ENCODE results near the gene TNFRSF8.

TNFRSF8 gene

GRCh38 chr1:12183095-12183794 is 120.1 kb downstream of the TNFRSF8 start:
- Histone ChIP-seq H2AFZ (ENCODE audit: low read length) (no peak overlapping the region), H3K27me3 (ENCODE audit: insufficient read depth, low read length) (0 out of 2 replicates have a peak, but pooled peaks cover 5% of the 10 kb centered on the region), H3F3A (ENCODE audit: insufficient read depth, low read length) (no peaks in the 10 kb centered on the region), H3K4me1 (ENCODE audit: insufficient read depth, low read length, severe bottlenecking) (no peaks in the 10 kb centered on the region), H3K79me2 (ENCODE audit: insufficient read depth, low read length) (no peaks in the 10 kb centered on the region), H3K9ac (ENCODE audit: low read length) (no peak overlapping the region), H3K27ac (ENCODE audit: low read depth, low read length, poor library complexity, severe bottlenecking) (no peak overlapping the region), H3K4me2 (ENCODE audit: low read length) (no peak overlapping the region), H3K9me2 (ENCODE audit: low read depth, low read length) (no peaks in the 10 kb centered on the region), H4K20me1 (ENCODE audit: insufficient read depth, low read length) (no peaks in the 10 kb centered on the region), H3K9me3 (ENCODE audit: low read length) (no peaks in the 10 kb centered on the region), H3K36me3 (ENCODE audit: insufficient read depth, low read length) (no peaks in the 10 kb centered on the region), H3K4me3 (ENCODE audit: low read depth, low read length, poor library complexity, severe bottlenecking) (no peak overlapping the region)
- TF ChIP-seq CTCF (IDR thresholded peaks at IDR 0.05; ENCODE audit: low read length) (no peak), EZH2 (IDR thresholded peaks at IDR 0.05; ENCODE audit: borderline replicate concordance, low read length) (no peak)

- TF ChIP-seq EZH2 (IDR thresholded peaks at IDR 0.05; ENCODE audit: borderline replicate concordance, low read length), result no peak
- TF ChIP-seq CTCF (IDR thresholded peaks at IDR 0.05; ENCODE audit: low read length), result no peak
- Histone ChIP-seq H3K79me2 (ENCODE audit: insufficient read depth, low read length) (no peaks in the 10 kb centered on the region), H3K36me3 (ENCODE audit: insufficient read depth, low read length) (no peaks in the 10 kb centered on the region), H4K20me1 (ENCODE audit: insufficient read depth, low read length) (no peaks in the 10 kb centered on the region), H3K9me3 (ENCODE audit: low read length) (no peaks in the 10 kb centered on the region), H3K9me2 (ENCODE audit: low read depth, low read length) (no peaks in the 10 kb centered on the region), H3K27ac (ENCODE audit: low read depth, low read length, poor library complexity, severe bottlenecking) (no peak overlapping the region), H3K9ac (ENCODE audit: low read length) (no peak overlapping the region), H3K4me3 (ENCODE audit: low read depth, low read length, poor library complexity, severe bottlenecking) (no peak overlapping the region), H3K4me2 (ENCODE audit: low read length) (no peak overlapping the region), H3K27me3 (ENCODE audit: insufficient read depth, low read length) (0 out of 2 replicates have a peak, but pooled peaks cover 5% of the 10 kb centered on the region), H2AFZ (ENCODE audit: low read length) (no peak overlapping the region), H3K4me1 (ENCODE audit: insufficient read depth, low read length, severe bottlenecking) (no peaks in the 10 kb centered on the region), H3F3A (ENCODE audit: insufficient read depth, low read length) (no peaks in the 10 kb centered on the region)
Observed at GRCh38 chr1:12184008-12184681, 121.0 kb downstream of the TNFRSF8 start.

- H3K27me3 ChIP-seq (ENCODE audit: insufficient read depth, low read length), result 0 out of 2 replicates have a peak, but pooled peaks cover 4% of the 10 kb centered on the region
Observed at GRCh38 chr1:12185036-12185917, 122.2 kb downstream of the TNFRSF8 start.

More at GRCh38 chr1:12185036-12185917, 122.2 kb downstream of the TNFRSF8 start:
- Histone ChIP-seq H4K20me1 (ENCODE audit: insufficient read depth, low read length) (no peaks in the 10 kb centered on the region), H3K4me2 (ENCODE audit: low read length) (no peak overlapping the region), H3K9me3 (ENCODE audit: low read length) (no peaks in the 10 kb centered on the region), H3F3A (ENCODE audit: insufficient read depth, low read length) (no peaks in the 10 kb centered on the region), H3K9ac (ENCODE audit: low read length) (no peak overlapping the region), H2AFZ (ENCODE audit: low read length) (no peak overlapping the region), H3K36me3 (ENCODE audit: insufficient read depth, low read length) (no peaks in the 10 kb centered on the region), H3K9me2 (ENCODE audit: low read depth, low read length) (no peaks in the 10 kb centered on the region), H3K79me2 (ENCODE audit: insufficient read depth, low read length) (no peaks in the 10 kb centered on the region), H3K27ac (ENCODE audit: low read depth, low read length, poor library complexity, severe bottlenecking) (no peak overlapping the region), H3K4me1 (ENCODE audit: insufficient read depth, low read length, severe bottlenecking) (no peaks in the 10 kb centered on the region), H3K4me3 (ENCODE audit: low read depth, low read length, poor library complexity, severe bottlenecking) (no peak overlapping the region)
- no peak for TF ChIP-seq EZH2 (IDR thresholded peaks at IDR 0.05; ENCODE audit: borderline replicate concordance, low read length)
- no peak for TF ChIP-seq CTCF (IDR thresholded peaks at IDR 0.05; ENCODE audit: low read length)
